Brain microvascular endothelial cell (primary cell): ENCODE results near the gene HOXB3.
"Not testable (repeated sequence)": the region's sequence is repeated elsewhere in the genome, so short reads cannot be mapped to it uniquely, and the experiment has no call there.

Experiments used
- DNase-seq: peaks from one replicate; pipeline ENCODE4 v3.0.0-alpha.2; 2020
- H3K27ac ChIP-seq: fragments of 250-450 bp; sonication (Bioruptor Pico); 2 replicates; pipeline ENCODE4 v1.5.1; 2020; ENCODE audit warnings: mild to moderate bottlenecking, moderate library complexity
- H3K27me3 ChIP-seq: fragments of 250-450 bp; sonication (Bioruptor Pico); replicated peaks from 2 replicates; pipeline ENCODE4 v1.5.1; 2020; ENCODE audit warnings: mild to moderate bottlenecking
- H3K36me3 ChIP-seq: fragments of 250-450 bp; sonication (Bioruptor Pico); replicated peaks from 2 replicates; pipeline ENCODE4 v1.5.1; 2020; ENCODE audit warnings: mild to moderate bottlenecking
- H3K4me3 ChIP-seq: 2 replicates; pipeline ENCODE4 v1.5.1; 2011; ENCODE audit warnings: low read depth, mild to moderate bottlenecking, control low read depth, low read length, moderate library complexity
- CTCF ChIP-seq: IDR thresholded peaks from 2 replicates; pipeline ENCODE4 v1.5.1; 2011; ENCODE audit warnings: low read depth, mild to moderate bottlenecking, moderate library complexity, low read length, control low read depth, inconsistent platforms; ENCODE audit errors: missing control alignments
- in situ Hi-C: cut with HindIII; loops from 2 replicates; pipeline ENCODE4 v1.10.0; 2017; ENCODE audit warnings: low sequenced_read_pairs, low pct_ligation_motif_present

The HOXB3 gene

GRCh38 chr17:48541577-48542113, 48.4 kb downstream of the HOXB3 start:
- TF ChIP-seq CTCF = no peak
- Histone ChIP-seq H3K36me3 (no peaks in the 10 kb centered on the region), H3K4me3 (peak overlapping the region; percentile 75), H3K27me3 (peaks cover 67% of the 10 kb centered on the region), H3K27ac (no peak overlapping the region)
- in situ Hi-C loops = no loop called here
- no peak for DNase-seq

- no peak for DNase-seq
- H3K36me3 ChIP-seq = no peaks in the 10 kb centered on the region
- H3K27ac ChIP-seq = no peak overlapping the region
- in situ Hi-C loops = no loop called here
- H3K4me3 ChIP-seq = peak overlapping the region; percentile 75
- TF ChIP-seq CTCF = no peak
- H3K27me3 ChIP-seq = peaks cover 61% of the 10 kb centered on the region
These were observed 48.9 kb downstream of the HOXB3 start for GRCh38 chr17:48541036-48541576.

- peaks cover 54% of the 10 kb centered on the region for H3K27me3 ChIP-seq
- H3K36me3 ChIP-seq = no peaks in the 10 kb centered on the region
- no peak for TF ChIP-seq CTCF
- no peak overlapping the region for H3K4me3 ChIP-seq
- in situ Hi-C loops = no loop called here
- no peak overlapping the region for H3K27ac ChIP-seq
- DNase-seq = no peak
These were observed 49.8 kb downstream of the HOXB3 start for GRCh38 chr17:48540213-48540612.

DNA sequence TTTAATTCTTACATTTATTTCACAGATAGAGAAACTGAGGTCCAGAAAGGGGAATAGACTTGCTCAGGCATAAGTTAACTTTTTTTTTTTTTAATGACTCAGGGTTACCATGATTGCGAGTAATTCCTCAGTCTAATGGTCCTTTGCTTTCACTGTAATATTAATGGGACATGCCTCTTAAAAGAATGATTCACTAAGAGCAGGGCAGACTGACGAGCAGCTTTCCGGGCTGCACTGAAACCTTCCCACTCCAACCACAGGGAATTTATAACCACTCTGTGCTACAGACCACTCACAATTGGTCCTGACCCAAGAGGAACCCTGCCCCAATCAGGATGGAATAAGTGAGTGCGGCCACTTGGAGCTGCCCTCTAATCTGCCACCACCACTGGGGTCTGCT, 50.9 kb downstream of the HOXB3 start:
- no peaks in the 10 kb centered on the region for H3K36me3 ChIP-seq
- no peak overlapping the region for H3K4me3 ChIP-seq
- H3K27ac ChIP-seq = no peak overlapping the region
- H3K27me3 ChIP-seq = peaks cover 46% of the 10 kb centered on the region
- no peak for DNase-seq
- in situ Hi-C loops = no loop called here
- TF ChIP-seq CTCF = no peak

DNA sequence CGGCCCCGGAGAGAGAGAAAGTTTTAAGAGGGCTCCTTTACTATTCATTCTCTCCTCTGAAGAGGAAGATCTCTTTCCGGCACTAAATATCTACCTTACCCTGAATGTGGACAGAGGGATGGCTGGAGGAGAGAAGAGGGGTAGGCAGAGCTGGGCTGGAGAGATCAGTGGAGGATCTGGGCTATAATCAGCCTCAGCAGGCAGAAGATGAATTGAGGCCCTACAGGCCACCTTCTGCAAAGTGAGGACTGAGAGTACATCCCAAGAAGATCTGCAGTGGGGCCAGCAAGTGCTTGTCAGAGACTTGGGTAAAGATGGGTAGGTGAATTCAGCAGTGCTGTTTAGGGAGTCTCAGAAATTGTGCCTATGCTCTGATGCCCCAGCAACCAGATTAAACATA, 52.7 kb downstream of the HOXB3 start:
- Histone ChIP-seq H3K27me3 (peaks cover 37% of the 10 kb centered on the region), H3K4me3 (no peak overlapping the region), H3K27ac (no peak overlapping the region), H3K36me3 (no peaks in the 10 kb centered on the region)
- no peak for DNase-seq
- in situ Hi-C loops = no loop called here
- TF ChIP-seq CTCF = no peak

GRCh38 chr17:48535793-48536559, 54.1 kb downstream of the HOXB3 start:
- in situ Hi-C loops = not testable (repeated sequence)

More at GRCh38 chr17:48535793-48536559, 54.1 kb downstream of the HOXB3 start:
- H3K36me3 ChIP-seq, H3K4me3 ChIP-seq, DNase-seq, H3K27ac ChIP-seq: not testable (repeated sequence)
- peaks cover 37% of the 10 kb centered on the region for H3K27me3 ChIP-seq
